Spleen (tissue), 7 donors: ENCODE measurements around the gene BRD4.

Source experiments
- CTCF ChIP-seq, 11 experiments: fragments of 200-600 bp in 7 of 11; fragments of 450-650 bp in 4 of 11; sonication (generic) in 4 of 11; IDR thresholded peaks in 8 of 11; conservative IDR thresholded peaks in 3 of 11; 1 replicate in 7 of 11; 2 replicates in 4 of 11; pipeline versions ENCODE4 v1.4.0 to v1.8.0; 2016 to 2021; ENCODE audit warnings: antibody characterized with exemption in 11 of 11, inconsistent platforms in 4 of 11, mild to moderate bottlenecking in 1 of 11
- POLR2A ChIP-seq, 3 donors: fragments of 450-650 bp; IDR thresholded peaks; one replicate each; pipeline ENCODE4 v1.5.1; 2017; ENCODE audit warnings: antibody characterized with exemption in 3 of 3, mild to moderate bottlenecking in 1 of 3
- POLR2AphosphoS5 ChIP-seq, 3 donors: sonication (generic); formaldehyde crosslinking; IDR thresholded peaks; one replicate each; pipeline ENCODE4 v1.5.1; 2017; ENCODE audit warnings: antibody characterized with exemption in 3 of 3
- donor health status: DM: no; HTN: no; CAD: no; lungs with moderate emphysema.
- donor health status: DM: no; HTN: no; CAD: no.
- donor health status: DM: no; HTN: no; CAD: no.

DNA sequence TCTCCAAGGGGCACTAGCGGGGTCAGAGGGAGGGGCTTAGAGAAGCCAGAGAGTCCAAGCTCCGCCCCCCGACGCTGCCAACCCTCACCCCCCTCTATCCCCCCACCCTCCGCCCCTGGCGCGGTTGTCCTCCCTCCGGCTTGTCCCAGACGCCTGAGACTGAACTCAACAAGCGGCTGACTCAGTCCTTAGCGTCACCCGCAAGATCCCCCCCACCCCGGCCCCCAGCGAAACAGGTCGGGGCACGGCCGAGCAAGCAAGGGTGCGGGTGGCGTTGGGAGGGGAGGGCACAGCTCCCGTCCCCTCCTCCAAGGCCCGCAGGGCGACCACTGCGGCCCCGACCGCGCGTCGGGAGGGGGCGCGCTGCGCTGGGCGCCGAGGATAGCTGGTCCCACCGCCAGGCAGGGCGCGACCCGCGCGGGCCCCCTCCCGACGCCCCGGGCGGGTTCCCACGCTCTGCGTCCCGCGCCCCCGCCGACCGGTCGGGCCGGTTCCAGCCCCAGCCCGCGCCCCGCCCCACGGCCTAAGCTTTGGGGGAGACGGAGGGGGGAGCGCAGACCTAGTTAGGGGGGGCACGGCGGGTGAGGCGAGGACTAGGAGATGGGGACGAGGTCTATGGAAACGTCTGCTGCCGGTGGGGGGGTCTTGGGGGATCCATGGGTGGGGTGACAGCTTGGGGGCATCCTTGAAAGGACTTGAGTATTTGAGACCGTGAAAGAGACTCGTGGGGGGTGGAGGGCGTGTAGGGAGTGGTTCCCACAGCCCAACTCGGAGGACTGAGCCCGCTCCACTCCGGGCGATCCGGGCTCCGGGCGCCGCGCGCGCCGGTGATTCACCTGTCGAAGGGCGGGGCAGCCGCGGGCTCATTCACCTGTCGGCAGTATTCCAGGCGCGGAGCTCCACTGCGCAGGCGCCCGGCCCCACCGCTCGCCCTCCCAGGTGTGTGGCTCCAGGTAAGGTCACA, 136.7 kb downstream of the BRD4 start:
- TF ChIP-seq POLR2A (IDR thresholded peaks at IDR 0.05) (no peak), POLR2AphosphoS5 (IDR thresholded peaks at IDR 0.05) (peak in 2 of 3 donors; percentile 15 to 24), CTCF (IDR thresholded peaks at IDR 0.05 in 8 of 11, conservative IDR thresholded peaks at IDR 0.05 in 3 of 11) (peak in 1 of 11 experiments; percentile 19)
